Mucosa of descending colon (tissue), 3 donors: ENCODE measurements around the gene ABHD5. TPM values are rescaled to one million over a fixed set of nuclear protein-coding genes. Genes with fewer than 3 reads are reported as not detected.

Source experiments
- ATAC-seq: fragments of 200-7000 bp; cut with Tn5 transposase; one replicate; pipeline ENCODE4 v1.9.1; 2020; ENCODE audit warnings: mild to moderate bottlenecking, moderate library complexity
- DNase-seq, 3 donors: peaks; one replicate each; pipeline ENCODE4 v3.0.0-alpha.2; 2020
- H3K36me3 ChIP-seq: fragments of 200-600 bp; one replicate; pipeline ENCODE4 v1.8.0; 2021; ENCODE audit warnings: low read depth, mild to moderate bottlenecking
- H3K4me1 ChIP-seq: fragments of 200-600 bp; one replicate; pipeline ENCODE4 v1.8.0; 2021; ENCODE audit warnings: low read depth, mild to moderate bottlenecking
- H3K4me3 ChIP-seq: fragments of 200-600 bp; one replicate; pipeline ENCODE4 v1.8.0; 2021; ENCODE audit warnings: mild to moderate bottlenecking
- H3K9me3 ChIP-seq: fragments of 200-600 bp; one replicate; pipeline ENCODE4 v1.8.0; 2021; ENCODE audit warnings: mild to moderate bottlenecking
- intact Hi-C, 2 donors: fragments of 100-400 bp; cut with DNase I in 1 of 2; cut with micrococcal nuclease in 1 of 2; formaldehyde crosslinking; loops; one replicate each; pipeline versions ENCODE4 v1.11.0 to v1.11.1; 2022; cut with DNase I, micrococcal nuclease
- total RNA-seq, 3 donors: library from RNA; stranded (reverse); fragmentation: NEBNext Ultra II Directional in 2 of 3; extraction: Animal tissue kit (Norgen Biotek cat#: 25700) in 2 of 3; gene quantifications; one replicate each; pipeline versions ENCODE4 v1.2.1 to v1.2.4, GENCODE V29; 2021 to 2023
- TF ChIP-seq, protein P1 (sequence below): fragments of 200-600 bp; IDR thresholded peaks from one replicate; pipeline ENCODE4 v1.8.0; 2022; ENCODE audit warnings: antibody characterized with exemption, mild to moderate bottlenecking
- donor health status: DM: no; HTN: no; CAD: no; lungs with moderate emphysema.
- donor health status: DM: no; HTN: no; CAD: no.
- donor health status: DM: no; HTN: yes; CAD: no.

Gene ABHD5
- total RNA-seq, 3 donors from 2014 or later, result 27.8 to 44.4 (median 31.7) TPM

DNA sequence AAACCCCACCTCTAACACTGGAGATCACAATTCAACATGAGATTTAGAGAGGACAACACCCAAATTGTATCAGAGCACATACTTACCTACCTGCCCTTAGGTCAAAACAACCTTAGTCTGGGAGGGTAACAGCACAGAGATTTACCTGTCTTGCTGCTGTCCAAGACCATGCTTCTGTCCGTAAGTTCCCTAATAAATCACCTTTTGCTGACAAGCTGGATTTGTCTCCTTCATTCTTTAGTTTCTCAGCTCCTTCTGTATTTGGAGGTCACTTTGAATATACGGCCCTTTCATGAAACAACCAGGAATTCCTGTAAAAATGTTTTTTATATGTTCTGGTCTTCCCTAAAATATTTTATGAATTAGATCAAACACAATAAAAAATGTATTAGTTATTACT, 1.6 kb upstream of the ABHD5 start:
- DNase-seq, result no peak
- TF ChIP-seq, protein P1, sequence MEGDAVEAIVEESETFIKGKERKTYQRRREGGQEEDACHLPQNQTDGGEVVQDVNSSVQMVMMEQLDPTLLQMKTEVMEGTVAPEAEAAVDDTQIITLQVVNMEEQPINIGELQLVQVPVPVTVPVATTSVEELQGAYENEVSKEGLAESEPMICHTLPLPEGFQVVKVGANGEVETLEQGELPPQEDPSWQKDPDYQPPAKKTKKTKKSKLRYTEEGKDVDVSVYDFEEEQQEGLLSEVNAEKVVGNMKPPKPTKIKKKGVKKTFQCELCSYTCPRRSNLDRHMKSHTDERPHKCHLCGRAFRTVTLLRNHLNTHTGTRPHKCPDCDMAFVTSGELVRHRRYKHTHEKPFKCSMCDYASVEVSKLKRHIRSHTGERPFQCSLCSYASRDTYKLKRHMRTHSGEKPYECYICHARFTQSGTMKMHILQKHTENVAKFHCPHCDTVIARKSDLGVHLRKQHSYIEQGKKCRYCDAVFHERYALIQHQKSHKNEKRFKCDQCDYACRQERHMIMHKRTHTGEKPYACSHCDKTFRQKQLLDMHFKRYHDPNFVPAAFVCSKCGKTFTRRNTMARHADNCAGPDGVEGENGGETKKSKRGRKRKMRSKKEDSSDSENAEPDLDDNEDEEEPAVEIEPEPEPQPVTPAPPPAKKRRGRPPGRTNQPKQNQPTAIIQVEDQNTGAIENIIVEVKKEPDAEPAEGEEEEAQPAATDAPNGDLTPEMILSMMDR, result no peak
- H3K4me3 ChIP-seq, result no peak overlapping the region

DNA sequence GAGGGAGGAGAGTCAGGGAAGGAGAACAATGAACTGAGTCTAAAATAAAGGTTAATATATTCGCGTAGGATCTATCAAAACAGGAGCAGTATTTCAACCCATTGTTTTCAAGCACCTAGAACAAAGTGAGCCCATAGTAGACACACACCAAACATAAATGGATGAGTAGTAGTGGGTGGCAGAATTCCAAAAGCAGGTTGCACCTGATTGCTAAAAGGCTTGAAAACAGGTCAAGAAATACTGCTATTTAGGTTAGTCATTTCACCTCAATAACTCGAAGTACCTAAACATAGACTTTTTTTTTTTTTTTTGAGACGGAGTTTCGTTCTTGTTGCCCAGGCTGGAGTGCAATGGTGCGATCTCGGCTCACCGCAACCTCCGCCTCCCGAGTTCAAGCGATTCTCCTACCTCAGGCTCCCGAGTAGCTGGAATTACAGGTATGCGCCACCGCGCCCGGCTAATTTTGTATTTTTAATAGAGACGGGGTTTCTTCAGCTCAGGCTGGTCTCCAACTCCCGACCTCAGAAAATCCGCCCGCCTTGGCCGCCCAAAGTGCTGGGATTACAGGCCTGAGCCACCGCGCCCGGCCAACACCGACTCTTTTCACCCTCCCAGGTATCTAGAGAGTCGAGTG, 855 bp upstream of the ABHD5 start:
- Histone ChIP-seq H3K4me1 (peaks cover 15% of the 10 kb centered on the region), H3K36me3 (no peaks in the 10 kb centered on the region), H3K9me3 (no peaks in the 10 kb centered on the region), H3K4me3 (peak overlapping the region; percentile 14)
- ATAC-seq (peak; percentile 45), DNase-seq (no peak)
- TF ChIP-seq, protein P1, result no peak
- intact Hi-C loops, result no loop called here

More for the DNA sequence above, 1.6 kb upstream of the ABHD5 start:
- no peaks in the 10 kb centered on the region for H3K36me3 ChIP-seq
- H3K4me1 ChIP-seq, result peaks cover 15% of the 10 kb centered on the region
- ATAC-seq, result no peak
- intact Hi-C loops, result no loop called here
- H3K9me3 ChIP-seq, result no peaks in the 10 kb centered on the region

GRCh38 chr3:43691120-43691995, 620 bp downstream of the ABHD5 start:
- peak overlapping the region; percentile 83 for H3K4me3 ChIP-seq
- no peaks in the 10 kb centered on the region for H3K36me3 ChIP-seq
- no peaks in the 10 kb centered on the region for H3K9me3 ChIP-seq
- intact Hi-C loops, result no loop called here
- TF ChIP-seq, protein P1, result no peak
- DNase-seq (peak; percentile 83 to 87 (median 87)), ATAC-seq (peak; percentile 69)
- H3K4me1 ChIP-seq, result peaks cover 15% of the 10 kb centered on the region

GRCh38 chr3:43692085-43692855, 1.5 kb downstream of the ABHD5 start:
- ATAC-seq (no peak), DNase-seq (no peak)
- TF ChIP-seq, protein P1, result no peak
- Histone ChIP-seq H3K36me3 (no peaks in the 10 kb centered on the region), H3K4me3 (peak overlapping the region; percentile 83), H3K4me1 (peaks cover 15% of the 10 kb centered on the region), H3K9me3 (no peaks in the 10 kb centered on the region)
- intact Hi-C loops, result no loop called here

DNA sequence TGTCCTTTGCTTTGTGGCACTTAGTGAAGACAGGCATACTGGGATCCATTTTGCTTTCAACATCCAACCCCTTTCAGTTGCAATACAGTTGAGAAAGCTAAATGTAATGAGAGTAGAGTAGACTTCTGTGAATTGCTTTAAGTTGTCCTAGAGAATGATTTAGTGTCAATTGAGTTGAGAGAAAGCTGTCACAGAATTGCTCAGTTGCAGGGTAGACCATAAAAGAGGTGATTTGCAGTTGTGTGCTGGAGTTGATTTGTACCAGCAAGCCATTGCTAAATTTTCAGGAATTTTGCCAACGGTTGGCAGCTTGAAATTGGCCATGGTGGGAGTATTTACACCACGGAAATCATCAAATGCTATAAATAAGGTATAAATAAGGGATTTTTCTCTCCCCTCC, 2.2 kb downstream of the ABHD5 start:
- no peaks in the 10 kb centered on the region for H3K9me3 ChIP-seq
- H3K4me1 ChIP-seq, result peaks cover 15% of the 10 kb centered on the region
- DNase-seq, result no peak
- TF ChIP-seq, protein P1, result no peak
- H3K4me3 ChIP-seq, result no peak overlapping the region
- no peak for ATAC-seq
- no peaks in the 10 kb centered on the region for H3K36me3 ChIP-seq
- intact Hi-C loops, result no loop called here
